Activated T-cell treated with anti-CD3 and anti-CD28 coated beads, Interleukin-2, amount 50 U/mL, for 4 hours (primary cell): ENCODE results near the gene CDKAL1. TPM values are rescaled to one million over a fixed set of nuclear protein-coding genes. Genes with fewer than 3 reads are reported as not detected.
"Not testable (repeated sequence)": the region's sequence is repeated elsewhere in the genome, so short reads cannot be mapped to it uniquely, and the experiment has no call there.

Experiments
- ATAC-seq, 2 donors: fragments of 200-7000 bp; cut with Tn5 transposase; one replicate each; pipeline ENCODE4 v1.10.0; 2021
- DNase-seq: peaks from one replicate; pipeline ENCODE4 v3.0.0-alpha.2; 2020
- H3K27me3 Mint-ChIP-seq: one replicate; pipeline ENCODE4 v1.8.0; 2021; ENCODE audit warnings: low read depth, mixed read lengths
- H3K36me3 Mint-ChIP-seq: one replicate; pipeline ENCODE4 v1.8.0; 2022; ENCODE audit warnings: mixed read lengths; ENCODE audit not compliant: insufficient read depth
- H3K4me1 Mint-ChIP-seq: one replicate; pipeline ENCODE4 v1.8.0; 2021; ENCODE audit warnings: low read depth, mixed read lengths
- H3K4me3 Mint-ChIP-seq: one replicate; pipeline ENCODE4 v1.8.0; 2021; ENCODE audit warnings: mild to moderate bottlenecking, moderate library complexity, mixed read lengths
- H3K9me3 Mint-ChIP-seq: one replicate; pipeline ENCODE4 v1.8.0; 2021; ENCODE audit warnings: mixed read lengths
- total RNA-seq, 3 donors: library from RNA; stranded (reverse); gene quantifications; one replicate each; pipeline ENCODE4 v1.2.1, GENCODE V29; 2021

CDKAL1 gene
- total RNA-seq, 3 donors from 2014 or later = 23.2 to 26.0 (median 23.6) TPM

DNA sequence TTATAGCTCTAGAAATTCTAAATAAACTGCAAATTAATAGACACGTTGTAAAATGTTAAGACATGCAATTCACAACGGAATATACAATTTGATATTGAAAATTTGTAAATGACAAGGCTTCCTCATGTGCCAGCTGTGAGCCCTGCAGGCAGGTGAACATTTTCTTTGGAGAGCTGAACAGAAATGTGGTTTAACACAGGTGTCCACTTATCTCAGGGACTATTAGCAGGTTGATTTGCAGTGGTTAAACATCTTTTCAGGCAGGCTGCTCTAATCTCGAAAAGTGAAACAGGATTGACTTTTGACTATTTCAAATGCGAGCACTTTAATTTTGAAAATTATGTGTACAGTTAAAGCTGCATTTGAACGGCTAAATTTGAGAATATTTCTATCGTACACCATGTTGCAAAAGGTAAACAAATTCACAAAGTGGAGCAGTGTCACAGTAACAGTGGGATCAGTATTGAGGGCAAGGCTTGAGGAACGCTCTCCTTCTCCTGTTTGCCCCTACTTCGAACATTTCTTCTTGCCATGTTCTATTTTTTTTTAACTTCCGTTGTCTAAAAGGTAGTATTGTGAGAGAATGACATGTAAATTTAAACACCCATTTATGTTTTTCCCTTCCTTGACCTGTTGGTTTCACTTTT lies 210.8 kb downstream of the CDKAL1 start:
- H3K4me1 Mint-ChIP-seq = peaks cover 9% of the 10 kb centered on the region
- H3K9me3 Mint-ChIP-seq = peaks cover 3% of the 10 kb centered on the region
- H3K27me3 Mint-ChIP-seq = no peaks in the 10 kb centered on the region
- peaks cover 27% of the 10 kb centered on the region for H3K36me3 Mint-ChIP-seq
- no peak for DNase-seq
- ATAC-seq = no peak
- H3K4me3 Mint-ChIP-seq = no peak overlapping the region

DNA sequence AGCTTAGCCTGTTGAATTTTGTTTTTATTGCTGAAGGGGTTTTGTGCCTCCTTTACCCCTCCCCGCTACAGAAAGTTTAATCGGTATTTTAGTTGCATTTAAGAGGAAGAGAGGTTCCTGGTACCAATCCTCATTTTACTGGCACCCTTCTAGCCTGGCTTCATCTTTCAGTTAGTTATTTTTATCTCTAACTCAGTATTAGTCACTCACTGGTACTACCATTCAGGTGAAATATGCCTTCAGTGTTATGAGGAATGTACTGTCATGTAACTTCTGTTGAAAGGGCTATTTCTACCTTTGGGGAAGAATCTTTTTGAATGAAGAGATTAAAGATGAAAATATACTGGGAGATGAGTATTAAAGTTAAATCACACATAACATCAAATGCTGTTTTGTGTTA lies 211.8 kb downstream of the CDKAL1 start:
- ATAC-seq = no peak

DNA sequence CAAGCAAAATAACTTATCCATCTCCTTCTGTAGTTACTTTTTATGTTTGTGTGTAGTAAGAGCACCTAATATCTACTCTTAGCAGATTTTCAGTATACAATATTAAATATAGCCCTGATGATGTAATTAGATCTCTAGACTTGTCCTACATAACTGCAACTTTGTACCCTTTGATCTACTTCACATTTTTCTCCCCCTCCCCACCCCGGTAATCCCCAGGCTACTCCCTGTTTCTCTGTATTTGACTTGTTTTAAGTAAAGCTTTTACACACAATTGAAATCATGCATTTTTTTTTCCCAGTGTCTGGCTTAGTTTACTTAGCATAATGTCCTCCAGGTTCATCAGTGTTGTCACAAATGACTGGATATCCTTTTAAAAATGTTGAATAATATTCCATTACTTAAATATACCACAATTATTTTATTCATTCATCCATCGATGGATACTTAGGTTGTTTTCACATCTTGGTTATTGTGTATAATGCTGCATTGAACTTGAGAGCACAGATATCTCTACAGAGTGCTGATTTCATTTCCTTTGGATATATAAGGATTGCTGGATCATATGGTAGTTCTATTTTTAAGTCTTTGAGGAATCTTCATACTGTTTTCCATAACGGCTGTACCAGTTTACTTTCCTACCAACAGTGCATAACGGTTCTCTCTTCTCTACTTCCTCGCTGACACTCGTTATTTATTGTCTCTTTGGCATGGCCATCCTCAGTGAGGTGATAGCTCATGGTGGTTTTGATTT lies 212.7 kb downstream of the CDKAL1 start:
- no peaks in the 10 kb centered on the region for H3K27me3 Mint-ChIP-seq
- no peak for ATAC-seq
- H3K4me3 Mint-ChIP-seq = no peak overlapping the region
- peaks cover 10% of the 10 kb centered on the region for H3K36me3 Mint-ChIP-seq
- no peak for DNase-seq
- no peaks in the 10 kb centered on the region for H3K9me3 Mint-ChIP-seq
- peaks cover 9% of the 10 kb centered on the region for H3K4me1 Mint-ChIP-seq

More for the DNA sequence above, 211.8 kb downstream of the CDKAL1 start:
- Mint-ChIP-seq H3K4me1 (peaks cover 9% of the 10 kb centered on the region), H3K36me3 (peaks cover 19% of the 10 kb centered on the region), H3K27me3 (no peaks in the 10 kb centered on the region), H3K9me3 (peaks cover 3% of the 10 kb centered on the region), H3K4me3 (no peak overlapping the region)
- no peak for DNase-seq

DNA sequence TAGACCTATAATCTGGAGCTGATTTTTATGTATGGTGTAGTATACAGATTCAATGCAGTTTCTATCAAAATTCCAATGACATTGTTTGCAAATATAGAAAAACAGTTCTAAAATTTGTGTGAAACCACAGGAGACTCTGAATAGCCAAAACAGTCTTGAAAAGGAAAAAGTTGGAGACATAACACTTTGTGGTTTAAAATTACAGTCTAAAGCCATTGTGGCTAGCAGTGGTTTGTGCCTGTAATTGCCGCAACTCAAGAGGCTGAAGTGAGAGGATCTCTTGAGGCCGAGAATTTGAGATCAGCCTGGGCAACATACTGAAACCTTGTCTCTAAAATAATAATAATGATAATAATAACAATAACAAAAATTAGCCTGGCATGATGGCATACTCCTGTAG lies 213.7 kb downstream of the CDKAL1 start:
- DNase-seq (no peak), ATAC-seq (no peak)
- H3K4me1 Mint-ChIP-seq = peaks cover 9% of the 10 kb centered on the region
- H3K4me3 Mint-ChIP-seq = no peak overlapping the region
- no peaks in the 10 kb centered on the region for H3K9me3 Mint-ChIP-seq
- H3K36me3 Mint-ChIP-seq = peaks cover 12% of the 10 kb centered on the region
- H3K27me3 Mint-ChIP-seq = no peaks in the 10 kb centered on the region

DNA sequence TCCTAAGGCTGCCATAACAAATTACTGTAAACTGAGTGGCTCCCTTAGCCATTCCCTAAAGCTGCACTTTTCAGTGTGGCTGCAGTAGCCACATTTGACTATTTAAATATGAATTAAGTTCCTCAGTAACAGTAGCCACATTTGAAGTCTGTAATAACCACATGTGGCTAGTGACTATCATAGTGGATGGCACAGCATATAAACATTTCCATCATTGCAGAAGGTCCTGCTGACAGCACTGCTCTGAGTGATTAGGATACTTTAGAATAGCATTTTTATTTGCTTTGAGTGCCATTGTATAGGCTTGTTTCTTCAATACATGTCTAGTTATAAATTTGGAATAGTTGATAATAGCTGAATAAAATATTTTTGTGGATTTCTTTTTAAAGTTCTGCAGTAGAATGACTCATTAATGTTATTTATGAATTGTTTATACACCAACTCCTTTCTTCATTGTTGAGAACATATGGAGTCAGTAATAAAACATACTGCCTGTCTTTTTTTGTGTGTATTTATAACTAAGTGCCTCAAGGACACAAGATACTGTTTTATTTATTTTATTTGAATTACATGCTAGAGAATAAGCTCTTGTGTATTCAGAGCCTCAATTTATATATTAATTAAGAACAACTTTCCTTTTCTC lies 217.2 kb downstream of the CDKAL1 start:
- H3K9me3 Mint-ChIP-seq = peaks cover 5% of the 10 kb centered on the region
- no peak overlapping the region for H3K4me3 Mint-ChIP-seq
- DNase-seq (no peak), ATAC-seq (no peak)
- peaks cover 18% of the 10 kb centered on the region for H3K36me3 Mint-ChIP-seq
- peaks cover 10% of the 10 kb centered on the region for H3K4me1 Mint-ChIP-seq
- H3K27me3 Mint-ChIP-seq = no peaks in the 10 kb centered on the region

DNA sequence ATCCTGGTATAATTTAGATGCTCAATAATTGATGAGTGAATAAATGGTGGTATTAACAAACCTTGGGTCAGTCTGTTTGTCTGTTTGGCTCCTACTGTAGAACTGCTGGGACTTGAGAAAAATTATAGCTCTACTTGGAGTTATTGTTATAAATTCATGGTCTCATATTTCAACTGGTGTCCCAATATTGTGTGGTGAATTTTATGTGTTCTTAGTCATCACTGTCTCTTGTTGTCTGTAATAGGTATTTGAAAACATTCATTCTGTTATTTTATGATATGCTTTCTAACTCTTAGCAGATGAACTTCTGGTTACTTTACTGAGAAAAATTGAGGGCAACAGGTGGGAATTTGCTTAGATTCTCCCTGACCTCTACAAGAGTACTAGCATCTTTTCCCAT lies 221.4 kb downstream of the CDKAL1 start:
- DNase-seq (no peak), ATAC-seq (no peak)
- Mint-ChIP-seq H3K27me3 (no peaks in the 10 kb centered on the region), H3K4me3 (no peak overlapping the region), H3K9me3 (peaks cover 5% of the 10 kb centered on the region), H3K36me3 (peaks cover 26% of the 10 kb centered on the region), H3K4me1 (peaks cover 4% of the 10 kb centered on the region)

DNA sequence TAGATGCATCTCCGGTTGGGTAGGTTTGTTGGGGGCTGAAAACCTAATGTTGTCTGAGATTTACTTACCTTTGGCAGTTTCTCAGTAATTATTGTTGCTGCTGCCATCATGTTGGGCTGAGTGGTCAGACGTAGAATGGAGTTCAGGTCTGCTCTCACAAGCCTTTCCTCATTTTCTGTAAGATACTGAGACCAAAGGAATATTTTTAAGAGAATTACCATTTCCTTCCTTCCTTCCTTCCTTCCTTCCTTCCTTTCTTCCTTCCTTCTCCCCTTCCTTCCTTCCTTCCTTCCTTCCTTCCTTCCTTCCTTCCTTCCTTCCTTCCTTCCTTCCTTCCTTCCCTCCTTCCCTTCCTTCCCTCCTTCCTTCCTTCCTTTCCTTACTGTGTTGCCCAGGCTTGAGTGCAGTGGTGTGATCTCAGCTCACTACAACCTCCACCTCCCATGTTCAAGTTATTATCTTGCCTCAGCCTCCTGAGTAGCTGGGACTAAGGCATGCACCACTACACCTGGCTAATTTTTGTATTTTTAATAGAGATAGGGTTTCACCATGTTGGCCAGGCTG lies 222.4 kb downstream of the CDKAL1 start:
- H3K9me3 Mint-ChIP-seq, H3K4me1 Mint-ChIP-seq, ATAC-seq, H3K4me3 Mint-ChIP-seq, H3K27me3 Mint-ChIP-seq, DNase-seq: not testable (repeated sequence)
- H3K36me3 Mint-ChIP-seq = peaks cover 29% of the 10 kb centered on the region

DNA sequence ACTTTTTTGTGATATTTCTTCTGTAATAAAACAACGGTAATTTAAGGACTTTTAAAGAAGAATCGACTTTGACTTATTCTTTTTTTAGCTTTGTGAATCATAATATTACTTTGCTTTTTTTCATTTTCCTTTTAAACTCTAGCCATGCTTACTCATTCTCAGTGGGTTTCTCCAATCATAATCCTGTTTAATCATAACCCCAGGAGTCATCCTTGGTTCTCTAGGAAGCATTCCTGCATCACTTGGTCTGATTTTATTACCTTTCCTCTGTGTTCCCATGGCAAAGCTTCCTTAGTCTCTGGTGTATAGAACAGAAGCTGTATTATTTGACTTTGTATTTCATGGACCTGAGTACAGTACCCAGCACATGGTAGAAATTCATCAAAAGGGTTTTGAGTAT lies 223.5 kb downstream of the CDKAL1 start:
- Mint-ChIP-seq H3K4me1 (peaks cover 4% of the 10 kb centered on the region), H3K36me3 (peaks cover 25% of the 10 kb centered on the region), H3K9me3 (peaks cover 5% of the 10 kb centered on the region), H3K27me3 (no peaks in the 10 kb centered on the region), H3K4me3 (no peak overlapping the region)
- DNase-seq (no peak), ATAC-seq (no peak)

DNA sequence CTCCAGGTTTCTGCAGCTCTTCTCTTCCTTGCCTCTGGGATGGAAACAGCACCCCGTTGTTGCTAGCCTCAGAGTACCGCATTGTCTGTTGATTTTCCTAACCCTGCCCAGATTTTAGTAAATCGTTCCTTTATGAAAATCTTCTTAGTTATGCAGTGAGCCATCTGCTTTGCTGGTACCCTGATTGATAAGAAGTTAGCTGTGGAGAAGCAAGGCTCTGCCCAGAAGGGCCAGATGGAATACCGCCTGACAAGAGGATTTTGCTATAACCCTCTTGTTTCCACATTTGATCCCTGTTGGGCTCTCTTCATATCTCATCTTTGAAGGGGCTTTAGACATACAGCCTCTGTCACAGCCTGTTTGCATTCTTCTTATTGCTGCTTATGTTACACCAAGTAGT lies 229.0 kb downstream of the CDKAL1 start:
- Mint-ChIP-seq H3K4me3 (no peak overlapping the region), H3K4me1 (no peaks in the 10 kb centered on the region)

DNA sequence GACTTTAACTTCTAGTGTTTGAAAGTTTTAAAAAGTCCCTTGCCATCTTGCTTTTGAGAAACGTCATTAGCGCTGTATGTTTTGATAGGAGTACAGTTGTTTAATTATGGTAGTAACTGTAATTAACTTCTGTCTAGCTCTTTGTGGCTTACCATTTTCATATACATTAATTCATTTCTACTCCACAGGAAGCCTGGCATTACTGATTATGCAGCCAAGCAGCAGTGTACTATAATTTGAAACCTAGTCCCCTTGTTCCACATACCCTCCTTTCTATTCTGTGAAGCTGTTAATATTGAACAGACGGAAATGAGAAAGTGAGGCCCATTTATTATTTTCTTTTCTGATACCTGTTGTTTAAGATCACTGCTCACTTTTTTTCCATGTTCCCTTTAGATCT lies 235.4 kb downstream of the CDKAL1 start:
- Mint-ChIP-seq H3K27me3 (no peaks in the 10 kb centered on the region), H3K9me3 (no peaks in the 10 kb centered on the region), H3K36me3 (peaks cover 25% of the 10 kb centered on the region), H3K4me3 (no peak overlapping the region), H3K4me1 (no peaks in the 10 kb centered on the region)
- ATAC-seq (no peak), DNase-seq (no peak)

More for the DNA sequence above, 229.0 kb downstream of the CDKAL1 start:
- DNase-seq (no peak), ATAC-seq (no peak)
- Mint-ChIP-seq H3K36me3 (peaks cover 17% of the 10 kb centered on the region), H3K9me3 (no peaks in the 10 kb centered on the region), H3K27me3 (no peaks in the 10 kb centered on the region)

DNA sequence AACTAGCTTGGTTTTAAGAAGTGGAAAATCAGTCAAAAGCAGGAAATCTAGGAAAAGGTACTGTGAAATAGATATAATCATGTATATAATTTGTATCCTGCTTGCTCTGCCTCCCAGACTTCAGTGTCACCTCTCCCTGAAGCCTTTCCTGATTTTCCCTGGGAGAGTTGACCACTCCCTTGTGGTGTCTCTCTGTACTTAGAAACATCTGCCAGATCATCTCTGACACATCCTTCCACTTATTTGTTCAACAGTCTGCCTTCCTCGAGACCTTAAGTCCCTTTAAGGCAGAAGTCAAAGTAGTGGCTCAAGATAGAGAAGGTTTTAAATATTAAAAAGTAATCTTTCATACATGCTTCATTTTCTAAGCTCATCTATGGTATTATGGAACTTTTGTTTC lies 236.5 kb downstream of the CDKAL1 start:
- Mint-ChIP-seq H3K27me3 (no peaks in the 10 kb centered on the region), H3K4me3 (no peak overlapping the region), H3K4me1 (no peaks in the 10 kb centered on the region), H3K36me3 (peaks cover 24% of the 10 kb centered on the region), H3K9me3 (no peaks in the 10 kb centered on the region)
- no peak for ATAC-seq
- DNase-seq = no peak

DNA sequence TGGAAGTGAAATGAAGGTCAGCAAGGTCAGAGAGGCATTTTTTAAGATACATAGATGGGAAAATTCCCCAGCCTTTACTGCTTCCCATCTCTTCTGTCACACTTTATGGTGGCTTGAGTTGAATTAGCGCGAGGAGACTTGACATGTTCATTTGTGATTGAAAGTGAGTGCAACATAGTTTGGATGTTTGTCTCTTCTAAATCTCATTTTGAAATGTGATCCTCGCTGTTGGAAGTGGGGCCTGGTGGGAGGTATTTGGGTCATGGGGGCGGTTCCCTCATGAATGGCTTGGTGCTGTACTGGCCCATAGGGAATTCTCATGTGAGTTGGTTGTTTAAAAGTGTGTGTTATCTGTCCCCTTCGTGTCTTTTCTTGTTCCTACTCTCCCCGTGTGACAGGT lies 237.2 kb downstream of the CDKAL1 start:
- no peaks in the 10 kb centered on the region for H3K9me3 Mint-ChIP-seq

DNA sequence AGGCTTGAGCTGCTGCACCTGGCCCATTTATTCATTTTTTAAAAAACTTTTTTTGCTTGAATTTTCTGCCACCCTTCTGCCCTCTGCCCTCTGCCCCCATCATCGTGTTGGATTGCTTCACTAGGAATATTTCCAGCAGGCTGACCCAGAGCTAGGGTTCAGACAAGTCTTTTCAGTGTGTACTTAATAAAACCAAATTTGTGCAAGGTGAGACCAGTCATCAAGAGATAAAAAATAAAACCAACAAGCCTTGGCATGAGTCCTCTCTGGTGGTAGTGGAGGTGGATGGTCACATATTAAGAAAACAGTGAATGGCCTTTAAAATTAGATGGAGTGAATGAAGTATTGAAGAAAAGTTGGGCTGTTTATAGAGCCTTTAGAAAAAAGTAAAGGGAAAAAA lies 239.6 kb downstream of the CDKAL1 start:
- DNase-seq (no peak), ATAC-seq (no peak)
- Mint-ChIP-seq H3K9me3 (no peaks in the 10 kb centered on the region), H3K36me3 (peaks cover 31% of the 10 kb centered on the region), H3K4me3 (no peak overlapping the region), H3K27me3 (no peaks in the 10 kb centered on the region), H3K4me1 (no peaks in the 10 kb centered on the region)

More for the DNA sequence above, 237.2 kb downstream of the CDKAL1 start:
- no peak overlapping the region for H3K4me3 Mint-ChIP-seq
- DNase-seq (no peak), ATAC-seq (no peak)
- H3K4me1 Mint-ChIP-seq = no peaks in the 10 kb centered on the region
- H3K27me3 Mint-ChIP-seq = no peaks in the 10 kb centered on the region
- H3K36me3 Mint-ChIP-seq = peaks cover 24% of the 10 kb centered on the region

DNA sequence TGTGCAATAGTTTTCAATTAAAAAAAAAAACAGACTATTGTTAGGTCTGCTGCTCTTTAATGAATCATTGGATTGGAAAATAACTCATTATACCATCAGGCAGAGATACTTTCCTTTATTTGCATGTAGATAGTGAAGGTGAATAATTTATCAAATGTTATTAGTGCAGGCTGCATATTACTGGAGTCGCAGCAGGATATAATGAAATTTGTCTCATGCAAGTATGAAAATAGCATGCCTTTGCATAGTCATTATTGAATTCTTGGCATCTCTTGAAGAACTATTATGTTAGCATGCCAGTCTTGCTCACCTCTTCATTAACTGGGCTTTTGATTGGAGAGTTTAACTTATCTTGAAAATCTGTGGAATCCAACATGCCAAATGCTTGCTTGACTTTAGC lies 241.7 kb downstream of the CDKAL1 start:
- Mint-ChIP-seq H3K4me3 (no peak overlapping the region), H3K36me3 (peaks cover 26% of the 10 kb centered on the region), H3K27me3 (no peaks in the 10 kb centered on the region), H3K4me1 (no peaks in the 10 kb centered on the region), H3K9me3 (no peaks in the 10 kb centered on the region)
- DNase-seq (no peak), ATAC-seq (no peak)
